GM21576 (cell line): Measurements from ENCODE around the gene MFNG.

Experiments
- ATAC-seq: cut with Tn5 transposase; IDR thresholded peaks from one replicate; pipeline ENCODE4 v1.9.1; 2021; ENCODE audit warnings: mild to moderate bottlenecking, moderate library complexity; ENCODE audit not compliant: unreplicated experiment

Gene MFNG

DNA sequence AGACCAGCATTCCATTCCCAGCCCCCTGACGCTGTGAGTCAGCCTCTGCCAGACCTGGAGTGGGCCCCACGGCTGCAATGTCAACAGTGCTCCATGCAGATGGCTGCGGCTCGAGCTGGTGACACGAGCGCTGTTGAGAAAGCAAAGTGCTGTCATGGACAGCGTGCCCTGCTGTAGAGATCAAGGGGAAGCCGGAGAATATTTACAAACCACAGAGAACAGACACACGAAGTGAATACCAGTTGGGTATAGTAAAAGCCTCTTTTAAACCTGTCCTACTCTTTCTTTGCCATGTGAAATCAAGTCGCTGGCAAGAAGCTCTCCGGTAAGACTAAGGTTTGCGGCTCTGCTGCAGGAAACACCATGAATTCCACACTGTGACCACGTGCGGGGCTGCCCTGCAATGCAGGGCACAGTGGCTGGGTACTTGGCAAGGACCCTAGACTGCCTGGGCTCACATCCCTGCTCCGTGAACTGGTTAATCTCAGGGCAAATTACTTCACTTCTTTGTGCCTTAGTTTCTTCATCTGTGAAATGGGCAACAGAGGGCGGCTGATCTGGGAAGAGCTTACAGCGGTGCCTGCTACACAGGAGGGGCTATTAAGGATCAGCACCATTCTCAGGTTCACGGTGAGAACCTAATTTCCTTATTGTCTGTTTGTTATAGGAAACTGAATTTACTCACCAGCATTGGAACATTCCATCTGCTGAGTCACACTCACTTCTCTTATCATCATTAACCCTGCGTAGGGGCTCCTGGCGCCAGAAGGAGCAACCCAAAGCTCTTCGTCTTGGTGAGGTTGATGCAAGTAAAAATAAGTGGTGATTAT, 31.1 kb downstream of the MFNG start:
- ATAC-seq, result no peak

DNA sequence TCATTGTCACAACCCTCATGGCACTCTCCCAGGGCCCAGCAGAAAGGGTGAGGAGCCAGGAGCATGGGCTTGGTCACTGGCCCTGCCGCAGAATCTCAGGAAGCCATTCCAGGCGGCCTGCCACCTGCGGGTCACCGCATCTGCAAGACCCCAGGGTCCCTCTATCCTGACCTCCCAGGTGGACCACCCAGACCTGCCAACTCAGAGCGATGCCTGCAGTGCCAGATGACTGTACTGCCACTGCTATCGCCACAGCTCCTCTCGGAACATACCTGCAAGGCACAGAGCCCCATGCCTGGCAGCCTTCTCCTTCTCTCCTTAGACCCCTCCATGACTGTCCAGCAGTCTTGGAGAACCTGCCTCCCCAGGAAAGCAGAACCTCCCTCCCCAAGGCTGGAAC, 32.5 kb downstream of the MFNG start:
- ATAC-seq, result no peak

DNA sequence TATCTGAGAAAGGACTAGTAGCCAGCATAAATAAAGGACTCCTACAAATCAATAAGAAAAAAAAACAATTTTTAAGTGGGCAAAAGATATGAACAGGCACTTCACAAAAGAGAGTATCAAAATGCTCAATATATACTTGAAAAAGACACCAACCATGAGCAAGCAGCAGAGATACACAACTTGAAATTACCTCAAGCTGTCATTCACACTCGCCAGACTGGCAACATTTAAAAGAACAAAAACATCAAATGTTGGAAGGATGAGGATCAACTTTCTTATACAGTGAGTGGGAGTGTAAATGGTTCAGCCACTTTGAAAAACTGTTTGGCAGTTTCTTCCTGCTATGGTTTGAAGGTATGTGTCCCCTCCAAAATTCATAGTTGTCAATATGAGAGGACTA, 35.0 kb downstream of the MFNG start:
- ATAC-seq, result no peak

DNA sequence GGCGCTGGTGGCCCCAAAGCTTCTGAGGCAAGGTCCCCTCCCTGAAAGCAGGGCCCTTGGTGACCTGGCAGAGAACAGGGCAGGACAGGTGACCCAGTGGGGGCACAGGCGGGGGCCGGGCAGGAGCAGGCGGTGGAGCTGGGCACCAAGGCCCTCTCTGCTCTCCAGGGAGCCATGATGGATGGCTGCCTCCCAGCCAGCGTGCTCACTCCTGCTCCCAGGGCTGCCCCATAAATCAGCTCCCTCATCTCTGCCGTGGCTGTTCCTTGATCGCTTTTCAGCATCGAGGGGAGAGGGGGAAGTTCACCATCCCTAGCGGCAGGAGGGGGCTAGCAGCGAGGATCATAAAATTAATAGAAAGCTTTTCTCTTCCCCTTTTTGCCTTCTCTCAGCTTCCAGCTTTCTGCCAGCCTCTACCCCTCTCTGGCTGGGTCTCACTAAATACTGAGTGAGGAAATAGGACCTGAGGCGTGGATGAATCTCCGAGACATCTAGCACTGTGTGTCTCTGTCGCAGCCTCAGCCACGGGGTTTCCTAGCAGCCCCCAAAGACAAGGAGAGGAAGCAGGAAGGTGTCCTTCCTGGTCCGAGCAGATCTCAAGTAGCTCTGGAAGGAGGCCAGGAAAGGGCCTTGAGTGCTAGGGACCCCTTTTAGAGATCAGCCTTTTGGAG, 36.7 kb downstream of the MFNG start:
- no peak for ATAC-seq

DNA sequence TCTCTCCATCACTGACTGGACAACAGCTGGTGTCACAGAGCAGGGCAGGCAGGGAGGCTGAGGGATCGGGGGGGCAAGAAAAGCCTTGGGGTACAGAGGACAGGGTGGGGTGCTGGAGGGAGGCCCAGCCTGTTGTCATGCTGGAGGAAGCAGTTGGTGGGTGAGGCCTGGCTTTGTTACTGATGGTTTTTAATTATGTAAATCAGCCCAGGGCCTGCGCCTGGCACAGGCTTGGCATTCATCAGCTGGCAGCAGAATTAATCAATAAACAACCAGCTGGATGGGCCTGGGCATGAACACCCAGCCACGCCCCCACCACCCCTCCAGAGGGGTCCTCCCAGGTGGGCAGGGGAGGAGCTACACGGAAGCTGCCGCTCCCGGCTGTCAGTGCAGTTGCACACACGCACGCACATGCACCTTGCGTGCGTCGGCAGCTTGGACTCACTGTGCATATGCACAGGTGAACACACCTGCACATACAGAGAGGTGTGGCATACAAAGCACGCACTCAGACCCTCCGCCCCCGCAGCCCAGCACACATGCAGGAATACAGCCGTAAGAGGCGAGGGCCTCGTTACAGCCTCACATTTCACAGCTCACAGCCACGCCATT, 37.6 kb downstream of the MFNG start:
- no peak for ATAC-seq

DNA sequence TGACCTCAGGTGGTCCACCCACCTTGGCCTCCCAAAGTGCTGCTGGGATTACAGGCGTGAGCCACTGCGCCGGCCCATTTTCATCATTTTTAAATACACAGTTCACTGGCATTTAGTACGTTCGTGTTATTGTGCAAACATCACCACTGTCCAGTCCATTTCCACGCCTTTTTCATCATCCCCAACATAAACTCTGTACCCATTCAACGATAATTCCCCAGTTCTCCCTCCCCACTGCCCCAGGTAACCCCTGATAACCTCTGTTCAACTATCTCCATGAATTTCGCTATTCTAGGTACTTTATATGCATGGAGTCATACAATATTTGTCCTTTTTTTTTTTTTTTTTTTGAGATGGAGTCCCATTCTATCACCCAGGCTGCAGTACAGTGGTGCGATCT, 40.7 kb downstream of the MFNG start:
- no peak for ATAC-seq

DNA sequence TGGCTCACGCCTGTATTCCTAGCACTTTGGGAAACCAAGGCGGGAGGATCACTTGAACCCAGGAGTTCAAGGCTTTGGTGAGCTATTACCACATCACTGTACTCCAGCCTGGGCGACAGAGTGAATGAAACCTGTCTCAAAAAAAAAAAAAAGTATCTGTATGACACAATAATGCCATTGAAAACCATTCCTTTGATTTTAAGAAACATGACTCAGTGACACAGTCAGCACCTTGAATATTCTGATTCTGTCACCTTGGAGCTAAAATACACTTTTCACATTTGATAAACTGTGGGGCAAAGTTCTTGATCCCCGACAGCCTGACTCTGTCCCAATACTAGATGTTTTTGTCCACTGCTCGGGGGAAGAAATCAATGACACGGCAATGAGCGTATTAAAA, 42.2 kb downstream of the MFNG start:
- ATAC-seq, result no peak

DNA sequence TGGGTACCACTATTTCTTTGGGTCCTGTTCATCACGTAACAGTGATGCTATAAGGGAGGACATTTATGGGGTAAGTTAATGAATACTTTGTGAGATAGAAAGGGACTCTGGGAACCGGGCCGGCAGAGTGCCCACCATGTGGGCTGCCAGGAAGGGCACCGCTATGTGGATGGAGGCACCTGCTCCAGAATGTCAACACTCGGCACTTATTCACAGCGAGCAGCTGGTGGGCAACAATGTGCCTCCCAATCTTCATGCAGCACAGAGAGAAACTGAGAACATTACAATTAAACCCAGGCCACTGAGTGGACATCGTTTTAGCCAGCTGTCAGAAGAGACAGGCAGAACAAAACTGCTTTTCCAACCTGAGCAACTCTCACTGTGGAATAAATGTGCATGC, 43.1 kb downstream of the MFNG start:
- ATAC-seq, result no peak

DNA sequence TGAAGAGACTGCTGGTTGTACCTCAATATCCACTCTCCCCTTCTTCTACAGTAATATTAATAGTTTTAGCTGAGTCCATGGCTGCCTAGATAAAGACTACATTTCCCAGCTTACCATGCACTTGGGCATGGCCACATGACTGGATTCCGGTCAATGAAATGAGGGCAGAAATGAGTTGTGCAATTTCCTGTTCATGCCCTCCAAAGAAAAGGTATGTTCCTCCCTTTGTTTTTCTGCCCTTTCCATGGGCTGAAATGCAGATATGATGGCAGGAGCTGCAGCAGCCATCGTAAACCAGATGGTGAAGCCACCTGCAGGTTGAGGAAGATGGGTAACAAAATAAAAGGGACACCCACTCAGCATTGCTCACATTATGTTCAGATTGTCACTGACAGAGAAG, 43.6 kb downstream of the MFNG start:
- no peak for ATAC-seq

DNA sequence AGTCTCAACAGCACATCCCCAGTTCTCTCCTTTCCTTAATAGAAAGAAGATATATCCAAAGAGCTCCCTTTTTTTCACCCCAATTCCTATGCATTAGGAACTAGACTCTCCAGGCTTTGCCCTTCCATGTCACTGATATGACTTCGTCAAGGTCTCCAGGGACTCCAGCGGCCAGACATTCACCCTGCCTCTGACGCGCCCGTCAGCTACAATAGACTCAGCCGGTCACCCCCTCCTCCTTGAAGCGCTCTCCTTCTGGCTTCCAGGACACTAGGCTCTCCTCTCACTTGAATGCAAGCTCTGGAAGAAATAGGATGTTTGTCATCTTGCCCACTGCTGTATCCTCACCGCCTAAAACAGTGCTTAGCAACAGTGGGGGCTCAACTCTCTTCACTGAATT, 44.0 kb downstream of the MFNG start:
- ATAC-seq, result no peak

DNA sequence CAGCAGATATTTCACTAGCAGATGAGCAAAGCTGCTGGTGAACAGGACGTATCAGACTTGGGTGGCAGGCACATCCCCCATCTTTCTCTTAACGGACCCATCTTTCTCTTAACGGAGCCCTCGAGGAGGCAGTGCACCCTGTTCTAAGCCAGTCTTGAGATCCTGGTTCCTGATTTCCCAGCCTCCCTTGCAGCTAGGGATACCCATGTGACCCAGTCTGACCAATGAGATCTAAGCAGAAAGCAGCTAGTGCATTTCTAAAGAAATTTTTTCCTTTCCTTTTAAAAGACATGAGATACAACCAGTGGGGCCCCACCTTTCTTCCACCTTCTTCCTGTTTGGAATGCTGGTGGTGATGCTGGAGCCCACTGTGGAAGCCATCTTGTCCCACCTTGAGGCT, 45.3 kb downstream of the MFNG start:
- no peak for ATAC-seq

DNA sequence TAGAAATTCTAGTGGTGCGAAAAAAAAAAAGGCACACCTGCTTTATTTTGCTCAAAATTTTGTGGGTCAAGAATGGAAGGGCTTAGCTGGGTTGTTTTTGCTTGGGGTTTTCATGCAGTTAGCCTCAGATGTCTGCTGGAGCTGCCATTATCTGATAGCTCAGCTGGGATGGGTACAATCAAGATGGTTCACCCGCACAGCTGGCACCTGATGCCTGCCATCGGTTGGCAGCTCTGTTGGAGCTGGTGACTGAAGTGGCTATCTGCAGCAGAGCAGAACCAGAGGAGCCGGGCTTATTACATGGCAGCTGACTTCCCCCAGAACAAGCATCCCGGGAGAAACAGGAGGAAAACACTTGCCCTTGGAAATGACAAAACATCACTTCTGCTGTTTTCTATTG, 46.8 kb downstream of the MFNG start:
- ATAC-seq, result no peak

DNA sequence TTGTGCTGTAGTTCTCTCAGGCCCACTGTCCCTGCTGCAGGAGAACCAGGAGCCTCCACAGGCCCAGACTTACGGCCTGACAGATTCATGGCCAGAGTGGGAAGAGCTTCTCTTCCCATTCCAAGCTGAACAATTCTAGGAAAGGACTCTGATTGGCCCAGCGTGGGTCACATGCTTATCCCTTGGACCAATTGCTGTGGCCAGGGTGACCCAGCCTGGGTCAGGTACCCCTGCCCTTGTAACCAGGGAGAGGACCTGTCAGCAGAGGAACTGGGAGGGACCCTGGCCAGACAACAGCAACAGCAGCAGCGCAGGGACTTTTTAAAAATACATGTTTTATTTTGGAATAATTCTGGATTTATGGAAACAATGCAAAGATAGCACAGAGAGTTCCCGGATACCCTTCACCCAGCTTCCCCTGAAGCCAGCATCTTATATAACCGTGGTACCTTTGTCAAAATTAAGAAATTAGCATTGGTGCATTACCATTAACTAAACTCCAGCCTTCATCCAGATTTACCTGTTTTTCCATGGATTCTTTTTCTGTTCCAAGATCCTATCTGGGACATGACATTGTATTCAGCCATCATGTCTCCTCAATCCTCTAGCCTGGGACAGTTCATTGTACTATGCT, 50.1 kb downstream of the MFNG start:
- no peak for ATAC-seq

DNA sequence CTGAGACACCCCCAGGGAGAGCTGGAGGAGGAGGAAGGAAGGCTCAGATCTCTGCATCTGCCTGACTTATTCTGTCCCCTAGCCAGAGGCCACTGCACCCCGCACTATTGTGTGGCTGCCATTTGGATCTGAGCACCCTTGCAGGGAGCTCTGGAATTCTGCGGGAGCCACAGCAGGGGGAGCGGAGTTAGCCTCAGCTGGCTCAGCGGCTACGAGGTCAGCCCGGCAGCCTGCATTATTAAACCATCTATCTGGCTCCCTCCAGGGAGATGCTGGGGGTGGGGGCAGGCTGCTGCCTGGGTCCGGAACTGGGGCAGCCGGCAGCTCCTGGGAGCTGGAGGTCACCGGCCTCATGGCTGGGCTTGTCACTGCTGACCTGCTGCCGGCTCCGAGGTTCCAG, 52.4 kb downstream of the MFNG start:
- no peak for ATAC-seq

DNA sequence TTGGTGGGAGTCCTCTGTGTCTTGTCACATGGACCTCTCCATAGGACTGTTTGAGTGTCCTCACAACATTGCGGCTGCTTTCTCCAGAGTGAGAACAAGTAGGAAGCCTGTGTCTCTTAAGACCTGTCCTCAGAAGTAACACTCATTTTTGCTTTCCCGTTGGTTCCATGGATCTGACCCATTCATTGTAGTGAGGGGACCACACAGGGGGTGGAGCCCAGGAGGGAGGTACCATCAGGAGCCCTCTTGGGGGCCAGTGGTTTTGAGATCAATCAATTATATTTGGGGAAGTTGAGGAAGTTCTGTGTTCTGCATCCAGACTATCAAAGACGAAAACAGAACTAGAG, 53.5 kb downstream of the MFNG start:
- no peak for ATAC-seq

DNA sequence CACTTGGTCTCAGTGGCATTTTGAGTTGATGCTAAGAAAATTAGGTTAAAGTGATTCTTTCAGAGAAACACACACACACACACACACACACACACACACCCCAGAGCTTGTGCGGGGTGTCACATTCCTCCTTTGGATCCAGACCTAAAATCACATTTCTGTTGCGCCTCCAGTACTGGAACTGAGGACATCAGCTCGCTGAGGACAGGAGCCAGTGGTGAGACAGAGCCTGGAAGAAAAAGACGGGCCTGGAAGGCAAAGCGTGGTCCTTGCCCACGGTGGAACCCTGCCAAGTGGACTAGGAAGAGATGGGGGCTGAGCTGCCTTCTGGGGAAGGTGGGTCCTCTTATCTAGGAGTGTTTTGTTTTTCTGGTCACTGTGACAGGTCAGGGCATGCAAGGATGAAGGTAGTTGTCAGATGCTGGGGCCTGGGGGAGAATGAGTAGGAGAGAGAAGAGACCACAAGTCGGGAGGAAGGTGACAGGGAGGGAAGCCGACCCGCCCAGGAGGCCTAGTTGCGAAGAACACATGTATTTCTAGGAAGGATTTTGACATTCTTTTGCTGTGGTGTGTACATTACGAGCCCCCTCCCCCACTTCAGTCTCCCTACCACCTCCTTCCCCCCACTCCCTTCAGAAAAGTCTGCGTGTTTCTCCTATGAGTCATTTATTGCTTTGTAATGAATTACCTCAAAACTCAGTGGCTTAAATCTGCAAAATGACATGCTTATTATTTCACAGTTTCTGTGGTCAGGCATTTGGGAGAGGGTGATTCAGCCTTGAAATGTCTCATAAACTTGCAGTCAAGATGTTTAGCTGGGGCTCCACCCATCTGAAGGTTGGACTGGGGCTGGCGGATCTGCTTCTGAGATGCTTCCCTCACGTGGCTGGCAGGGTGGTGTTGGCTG, 54.1 kb downstream of the MFNG start:
- no peak for ATAC-seq

DNA sequence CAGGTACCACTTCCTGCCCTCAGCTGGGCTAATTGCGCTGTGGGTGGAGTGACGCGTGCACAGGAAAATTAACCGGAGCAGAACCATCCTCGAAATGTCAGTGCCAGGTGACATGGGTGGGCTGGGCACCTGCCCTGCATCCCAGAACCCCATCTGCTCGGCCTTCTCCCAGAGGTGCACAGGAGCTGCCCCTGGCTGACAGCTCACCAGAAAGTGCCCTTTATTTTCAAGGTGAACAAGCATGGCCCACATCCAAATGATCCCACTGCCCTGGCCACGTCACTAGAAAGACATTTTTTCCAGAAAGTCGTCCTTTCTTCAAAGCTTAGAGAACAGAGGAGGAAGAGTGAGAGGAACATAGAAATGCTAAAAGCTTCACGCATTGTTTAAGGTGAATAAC, 54.8 kb downstream of the MFNG start:
- no peak for ATAC-seq

DNA sequence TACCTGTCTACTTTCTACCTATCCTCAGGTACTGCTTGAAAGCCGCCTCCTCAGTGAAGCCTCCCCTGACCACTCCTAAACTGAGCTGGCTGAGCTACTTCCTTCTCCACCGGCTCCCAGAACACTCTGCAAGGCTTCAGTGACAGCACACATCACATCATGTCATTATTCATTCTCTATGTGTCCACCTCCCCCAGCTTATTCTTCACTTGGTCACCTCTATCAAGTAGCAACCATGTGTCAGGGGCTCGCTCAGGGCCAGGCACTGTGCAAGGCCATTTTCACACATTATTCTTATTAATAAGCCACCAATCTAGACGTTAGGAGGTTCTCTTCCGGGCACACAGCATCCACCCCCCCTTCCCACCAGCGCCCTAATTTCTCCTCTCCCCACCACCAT, 55.2 kb downstream of the MFNG start:
- ATAC-seq, result no peak

DNA sequence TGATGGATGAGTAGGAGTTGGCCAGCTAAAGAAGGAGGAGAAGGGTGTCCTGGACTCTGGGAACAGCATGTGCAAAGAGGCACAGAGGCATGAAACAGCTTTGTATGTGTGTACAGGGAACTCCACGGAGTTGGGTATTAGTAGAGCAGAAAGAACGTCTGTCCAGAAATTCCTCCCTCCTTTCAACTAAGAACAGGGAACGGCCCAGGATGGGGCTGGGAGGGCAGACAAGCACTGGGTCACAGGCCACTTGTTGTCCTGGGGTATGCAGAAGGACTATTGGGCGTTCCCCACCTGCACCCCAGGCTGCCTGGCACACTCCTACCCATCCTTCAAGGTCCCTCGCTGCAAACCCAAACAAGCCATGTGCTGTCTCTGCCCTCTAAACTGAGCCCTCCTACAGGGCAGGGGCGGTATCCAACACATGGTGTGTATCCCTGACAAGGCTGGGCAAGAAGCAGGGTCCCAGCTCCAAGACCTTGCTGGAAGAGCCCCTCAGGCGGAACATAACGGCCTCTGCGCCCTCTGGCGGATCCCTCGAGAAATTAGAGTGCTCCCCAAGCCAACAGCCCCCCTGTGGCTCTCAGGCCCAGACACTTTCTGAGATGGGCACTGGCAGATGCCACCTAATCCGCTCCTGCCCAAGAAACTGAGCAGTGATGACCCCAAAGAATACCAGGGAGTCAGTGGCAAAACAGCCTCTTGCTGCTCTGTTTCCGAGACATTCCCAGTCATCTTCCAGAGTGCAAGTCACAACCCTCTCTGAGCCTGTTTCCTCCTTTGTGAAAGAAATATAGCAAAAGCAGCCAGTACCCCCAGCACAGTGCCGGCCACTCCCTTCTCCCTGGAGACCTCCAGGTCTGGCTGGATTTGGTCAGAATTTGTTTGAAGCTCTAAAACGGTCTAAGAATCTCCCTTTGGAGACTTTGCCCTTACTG, 57.3 kb downstream of the MFNG start:
- ATAC-seq, result no peak
